HEK293 (cell line): Measurements from ENCODE around the gene GLB1L.

Source experiments
- FEZF1 ChIP-seq: fragments of 450-650 bp; formaldehyde crosslinking; IDR thresholded peaks from 2 replicates; pipeline ENCODE4 v1.5.1; 2016; ENCODE audit warnings: missing biosample characterization, missing genetic modification characterization
- HOXA7 ChIP-seq: sonication (generic); formaldehyde crosslinking; IDR thresholded peaks from 2 replicates; pipeline ENCODE4 v1.8.1; 2022; ENCODE audit warnings: missing genetic modification reagents, borderline replicate concordance
- MEIS1 ChIP-seq: sonication (generic); formaldehyde crosslinking; IDR thresholded peaks from 2 replicates; pipeline ENCODE4 v1.8.1; 2022; ENCODE audit warnings: missing genetic modification reagents, mild to moderate bottlenecking, borderline replicate concordance
- OVOL3 ChIP-seq: fragments of 450-650 bp; formaldehyde crosslinking; IDR thresholded peaks from 2 replicates; pipeline ENCODE4 v1.5.1; 2016; ENCODE audit warnings: missing biosample characterization, missing genetic modification characterization
- SP2 ChIP-seq: fragments of 450-650 bp; formaldehyde crosslinking; IDR thresholded peaks from 2 replicates; pipeline ENCODE4 v1.5.1; 2016; ENCODE audit warnings: missing biosample characterization, missing genetic modification characterization
- WT1 ChIP-seq: fragments of 450-650 bp; formaldehyde crosslinking; IDR thresholded peaks from 2 replicates; pipeline ENCODE4 v1.5.1; 2016; ENCODE audit warnings: missing biosample characterization, missing genetic modification characterization
- ZBTB1 ChIP-seq: fragments of 450-650 bp; formaldehyde crosslinking; IDR thresholded peaks from 2 replicates; pipeline ENCODE4 v1.5.1; 2016; ENCODE audit warnings: missing biosample characterization, missing genetic modification characterization
- ZBTB48 ChIP-seq: fragments of 450-650 bp; formaldehyde crosslinking; IDR thresholded peaks from 2 replicates; pipeline ENCODE4 v1.5.1; 2016; ENCODE audit warnings: missing biosample characterization, missing genetic modification characterization
- ZIC2 ChIP-seq: fragments of 450-650 bp; formaldehyde crosslinking; IDR thresholded peaks from 2 replicates; pipeline ENCODE4 v1.5.1; 2016; ENCODE audit warnings: missing biosample characterization, missing genetic modification characterization
- ZNF138 ChIP-seq: fragments of 450-650 bp; formaldehyde crosslinking; IDR thresholded peaks from 2 replicates; pipeline ENCODE4 v1.5.1; 2016; ENCODE audit warnings: missing biosample characterization, missing genetic modification characterization, borderline replicate concordance
- ZNF169 ChIP-seq: fragments of 450-650 bp; formaldehyde crosslinking; IDR thresholded peaks from 2 replicates; pipeline ENCODE4 v1.5.1; 2016; ENCODE audit warnings: missing biosample characterization, missing genetic modification characterization
- ZNF174 ChIP-seq: fragments of 450-650 bp; formaldehyde crosslinking; IDR thresholded peaks from 2 replicates; pipeline ENCODE4 v1.5.0; 2017; ENCODE audit warnings: missing biosample characterization, mild to moderate bottlenecking, missing genetic modification characterization
- ZNF23 ChIP-seq: fragments of 450-650 bp; formaldehyde crosslinking; IDR thresholded peaks from 2 replicates; pipeline ENCODE4 v1.5.1; 2016; ENCODE audit warnings: missing biosample characterization, missing genetic modification characterization, borderline replicate concordance
- ZNF335 ChIP-seq: fragments of 450-650 bp; formaldehyde crosslinking; conservative IDR thresholded peaks from 2 replicates; pipeline ENCODE4 v1.5.1; 2016; ENCODE audit warnings: missing biosample characterization, missing genetic modification characterization
- ZNF404 ChIP-seq: fragments of 450-650 bp; formaldehyde crosslinking; IDR thresholded peaks from 2 replicates; pipeline ENCODE4 v1.5.1; 2017; ENCODE audit warnings: missing biosample characterization, missing genetic modification characterization
- ZNF423 ChIP-seq: fragments of 450-650 bp; formaldehyde crosslinking; IDR thresholded peaks from 2 replicates; pipeline ENCODE4 v1.5.1; 2016; ENCODE audit warnings: missing biosample characterization, missing genetic modification characterization
- ZNF596 ChIP-seq: fragments of 450-650 bp; IDR thresholded peaks from 2 replicates; pipeline ENCODE4 v1.5.0; 2018; ENCODE audit warnings: missing biosample characterization, mild to moderate bottlenecking, missing genetic modification characterization, moderate library complexity
- ZNF610 ChIP-seq: fragments of 450-650 bp; formaldehyde crosslinking; IDR thresholded peaks from 2 replicates; pipeline ENCODE4 v1.5.1; 2016; ENCODE audit warnings: missing biosample characterization, missing genetic modification characterization, borderline replicate concordance
- ZNF654 ChIP-seq: fragments of 450-650 bp; formaldehyde crosslinking; IDR thresholded peaks from 2 replicates; pipeline ENCODE4 v1.5.1; 2016; ENCODE audit warnings: low read depth, missing biosample characterization, missing genetic modification characterization
- ZNF76 ChIP-seq: fragments of 450-650 bp; formaldehyde crosslinking; IDR thresholded peaks from 2 replicates; pipeline ENCODE4; 2016; ENCODE audit warnings: low read depth, missing biosample characterization, missing genetic modification characterization, borderline replicate concordance
- ZSCAN16 ChIP-seq: fragments of 450-650 bp; formaldehyde crosslinking; IDR thresholded peaks from 2 replicates; pipeline ENCODE4 v1.5.1; 2016; ENCODE audit warnings: missing biosample characterization, missing genetic modification characterization
- TF ChIP-seq, protein P1 (sequence below): fragments of 450-650 bp; formaldehyde crosslinking; IDR thresholded peaks from 2 replicates; pipeline ENCODE4 v1.5.1; 2017; ENCODE audit warnings: missing biosample characterization, missing genetic modification characterization
- TF ChIP-seq, protein P2 (sequence below): fragments of 450-650 bp; formaldehyde crosslinking; IDR thresholded peaks from 2 replicates; pipeline ENCODE4 v1.5.1; 2017; ENCODE audit warnings: missing biosample characterization, missing genetic modification characterization
- TF ChIP-seq, protein P3 (sequence below): fragments of 450-650 bp; formaldehyde crosslinking; IDR thresholded peaks from 2 replicates; pipeline ENCODE4 v1.5.1; 2016; ENCODE audit warnings: missing biosample characterization, missing genetic modification characterization
- TF ChIP-seq, protein P4 (sequence below): fragments of 450-650 bp; formaldehyde crosslinking; IDR thresholded peaks from 2 replicates; pipeline ENCODE4 v1.5.1; 2016; ENCODE audit warnings: missing biosample characterization, missing genetic modification characterization
- TF ChIP-seq, protein P5 (sequence below): fragments of 450-650 bp; formaldehyde crosslinking; IDR thresholded peaks from 2 replicates; pipeline ENCODE4 v1.5.1; 2016; ENCODE audit warnings: missing biosample characterization, missing genetic modification characterization
- TF ChIP-seq, protein P6 (sequence below): fragments of 450-650 bp; formaldehyde crosslinking; IDR thresholded peaks from 2 replicates; pipeline ENCODE4 v1.5.1; 2016; ENCODE audit warnings: missing biosample characterization, missing genetic modification characterization

GLB1L gene

DNA sequence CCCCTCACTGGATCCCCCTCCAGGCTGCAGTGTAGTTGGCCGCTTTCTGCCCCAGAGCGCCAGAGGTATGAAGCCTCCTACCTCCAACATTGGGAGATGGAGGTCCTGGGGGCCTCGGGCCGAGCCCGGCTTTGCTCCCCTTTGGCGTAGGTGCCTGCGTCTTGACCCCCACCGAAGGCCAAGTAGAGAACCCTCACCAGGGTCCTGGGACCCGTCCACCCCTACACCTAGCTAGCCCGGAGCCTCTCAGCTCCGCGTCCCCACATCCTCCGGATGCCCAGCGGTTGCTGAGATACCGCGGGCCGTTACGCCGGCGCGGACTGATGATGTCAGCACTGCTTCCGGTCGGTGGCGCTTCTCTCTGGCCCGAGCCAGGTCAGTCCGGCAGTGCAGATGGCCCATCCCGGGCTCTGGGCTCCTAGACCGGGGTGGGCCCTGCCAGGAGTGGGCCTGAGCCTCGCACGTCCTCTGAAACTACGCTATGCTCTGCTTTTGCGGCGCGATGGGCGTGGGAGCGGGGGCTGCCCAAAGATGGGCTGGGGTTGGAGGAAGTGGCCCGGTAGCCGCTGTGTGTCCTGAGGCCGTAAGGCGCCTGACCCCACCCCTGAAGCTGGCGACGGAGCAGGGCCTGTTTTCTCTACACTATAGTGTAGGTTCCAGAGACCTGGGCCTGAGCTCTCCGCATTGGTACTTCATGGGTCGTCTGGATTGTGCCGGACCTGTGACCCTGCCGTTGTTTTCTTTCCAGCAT lies at the start of gene GLB1L, which contains the start of gene STK16 (continued):
- TF ChIP-seq, protein P1, sequence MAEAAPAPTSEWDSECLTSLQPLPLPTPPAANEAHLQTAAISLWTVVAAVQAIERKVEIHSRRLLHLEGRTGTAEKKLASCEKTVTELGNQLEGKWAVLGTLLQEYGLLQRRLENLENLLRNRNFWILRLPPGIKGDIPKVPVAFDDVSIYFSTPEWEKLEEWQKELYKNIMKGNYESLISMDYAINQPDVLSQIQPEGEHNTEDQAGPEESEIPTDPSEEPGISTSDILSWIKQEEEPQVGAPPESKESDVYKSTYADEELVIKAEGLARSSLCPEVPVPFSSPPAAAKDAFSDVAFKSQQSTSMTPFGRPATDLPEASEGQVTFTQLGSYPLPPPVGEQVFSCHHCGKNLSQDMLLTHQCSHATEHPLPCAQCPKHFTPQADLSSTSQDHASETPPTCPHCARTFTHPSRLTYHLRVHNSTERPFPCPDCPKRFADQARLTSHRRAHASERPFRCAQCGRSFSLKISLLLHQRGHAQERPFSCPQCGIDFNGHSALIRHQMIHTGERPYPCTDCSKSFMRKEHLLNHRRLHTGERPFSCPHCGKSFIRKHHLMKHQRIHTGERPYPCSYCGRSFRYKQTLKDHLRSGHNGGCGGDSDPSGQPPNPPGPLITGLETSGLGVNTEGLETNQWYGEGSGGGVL (tag by site-specific recombination), result peak; percentile 58
- TF ChIP-seq ZNF596, result no peak
- TF ChIP-seq ZNF335, result peak; percentile 90
- TF ChIP-seq ZNF23 (tag by site-specific recombination), result no peak
- no peak for TF ChIP-seq ZBTB48
- TF ChIP-seq ZNF654 (tag by site-specific recombination), result no peak
- no peak for TF ChIP-seq HOXA7 (CRISPR knock-in tag)
- TF ChIP-seq, protein P2, sequence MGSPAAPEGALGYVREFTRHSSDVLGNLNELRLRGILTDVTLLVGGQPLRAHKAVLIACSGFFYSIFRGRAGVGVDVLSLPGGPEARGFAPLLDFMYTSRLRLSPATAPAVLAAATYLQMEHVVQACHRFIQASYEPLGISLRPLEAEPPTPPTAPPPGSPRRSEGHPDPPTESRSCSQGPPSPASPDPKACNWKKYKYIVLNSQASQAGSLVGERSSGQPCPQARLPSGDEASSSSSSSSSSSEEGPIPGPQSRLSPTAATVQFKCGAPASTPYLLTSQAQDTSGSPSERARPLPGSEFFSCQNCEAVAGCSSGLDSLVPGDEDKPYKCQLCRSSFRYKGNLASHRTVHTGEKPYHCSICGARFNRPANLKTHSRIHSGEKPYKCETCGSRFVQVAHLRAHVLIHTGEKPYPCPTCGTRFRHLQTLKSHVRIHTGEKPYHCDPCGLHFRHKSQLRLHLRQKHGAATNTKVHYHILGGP (tag by site-specific recombination), result peak; percentile 51; the same call in 1 of the 2 replicates
- TF ChIP-seq ZNF76 (tag by site-specific recombination), result peak; percentile 27; the same call in 1 of the 2 replicates
- no peak for TF ChIP-seq ZBTB1 (tag by site-specific recombination)
- TF ChIP-seq, protein P3, sequence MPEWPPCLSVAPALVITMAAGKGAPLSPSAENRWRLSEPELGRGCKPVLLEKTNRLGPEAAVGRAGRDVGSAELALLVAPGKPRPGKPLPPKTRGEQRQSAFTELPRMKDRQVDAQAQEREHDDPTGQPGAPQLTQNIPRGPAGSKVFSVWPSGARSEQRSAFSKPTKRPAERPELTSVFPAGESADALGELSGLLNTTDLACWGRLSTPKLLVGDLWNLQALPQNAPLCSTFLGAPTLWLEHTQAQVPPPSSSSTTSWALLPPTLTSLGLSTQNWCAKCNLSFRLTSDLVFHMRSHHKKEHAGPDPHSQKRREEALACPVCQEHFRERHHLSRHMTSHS (tag by site-specific recombination), result no peak
- no peak for TF ChIP-seq MEIS1 (CRISPR knock-in tag)
- no peak for TF ChIP-seq ZNF169 (tag by site-specific recombination)
- TF ChIP-seq, protein P4, sequence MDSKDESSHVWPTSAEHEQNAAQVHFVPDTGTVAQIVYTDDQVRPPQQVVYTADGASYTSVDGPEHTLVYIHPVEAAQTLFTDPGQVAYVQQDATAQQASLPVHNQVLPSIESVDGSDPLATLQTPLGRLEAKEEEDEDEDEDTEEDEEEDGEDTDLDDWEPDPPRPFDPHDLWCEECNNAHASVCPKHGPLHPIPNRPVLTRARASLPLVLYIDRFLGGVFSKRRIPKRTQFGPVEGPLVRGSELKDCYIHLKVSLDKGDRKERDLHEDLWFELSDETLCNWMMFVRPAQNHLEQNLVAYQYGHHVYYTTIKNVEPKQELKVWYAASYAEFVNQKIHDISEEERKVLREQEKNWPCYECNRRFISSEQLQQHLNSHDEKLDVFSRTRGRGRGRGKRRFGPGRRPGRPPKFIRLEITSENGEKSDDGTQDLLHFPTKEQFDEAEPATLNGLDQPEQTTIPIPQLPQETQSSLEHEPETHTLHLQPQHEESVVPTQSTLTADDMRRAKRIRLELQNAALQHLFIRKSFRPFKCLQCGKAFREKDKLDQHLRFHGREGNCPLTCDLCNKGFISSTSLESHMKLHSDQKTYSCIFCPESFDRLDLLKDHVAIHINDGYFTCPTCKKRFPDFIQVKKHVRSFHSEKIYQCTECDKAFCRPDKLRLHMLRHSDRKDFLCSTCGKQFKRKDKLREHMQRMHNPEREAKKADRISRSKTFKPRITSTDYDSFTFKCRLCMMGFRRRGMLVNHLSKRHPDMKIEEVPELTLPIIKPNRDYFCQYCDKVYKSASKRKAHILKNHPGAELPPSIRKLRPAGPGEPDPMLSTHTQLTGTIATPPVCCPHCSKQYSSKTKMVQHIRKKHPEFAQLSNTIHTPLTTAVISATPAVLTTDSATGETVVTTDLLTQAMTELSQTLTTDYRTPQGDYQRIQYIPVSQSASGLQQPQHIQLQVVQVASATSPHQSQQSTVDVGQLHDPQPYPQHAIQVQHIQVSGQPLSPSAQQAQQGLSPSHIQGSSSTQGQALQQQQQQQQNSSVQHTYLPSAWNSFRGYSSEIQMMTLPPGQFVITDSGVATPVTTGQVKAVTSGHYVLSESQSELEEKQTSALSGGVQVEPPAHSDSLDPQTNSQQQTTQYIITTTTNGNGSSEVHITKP (tag by site-specific recombination), result peak; percentile 73
- no peak for TF ChIP-seq ZNF138 (tag by site-specific recombination)
- TF ChIP-seq ZIC2 (tag by site-specific recombination), result no peak
- TF ChIP-seq FEZF1 (tag by site-specific recombination), result no peak
- TF ChIP-seq OVOL3 (tag by site-specific recombination), result peak; percentile 80; the same call in 1 of the 2 replicates
- TF ChIP-seq ZNF423, result no peak
- TF ChIP-seq, protein P5, sequence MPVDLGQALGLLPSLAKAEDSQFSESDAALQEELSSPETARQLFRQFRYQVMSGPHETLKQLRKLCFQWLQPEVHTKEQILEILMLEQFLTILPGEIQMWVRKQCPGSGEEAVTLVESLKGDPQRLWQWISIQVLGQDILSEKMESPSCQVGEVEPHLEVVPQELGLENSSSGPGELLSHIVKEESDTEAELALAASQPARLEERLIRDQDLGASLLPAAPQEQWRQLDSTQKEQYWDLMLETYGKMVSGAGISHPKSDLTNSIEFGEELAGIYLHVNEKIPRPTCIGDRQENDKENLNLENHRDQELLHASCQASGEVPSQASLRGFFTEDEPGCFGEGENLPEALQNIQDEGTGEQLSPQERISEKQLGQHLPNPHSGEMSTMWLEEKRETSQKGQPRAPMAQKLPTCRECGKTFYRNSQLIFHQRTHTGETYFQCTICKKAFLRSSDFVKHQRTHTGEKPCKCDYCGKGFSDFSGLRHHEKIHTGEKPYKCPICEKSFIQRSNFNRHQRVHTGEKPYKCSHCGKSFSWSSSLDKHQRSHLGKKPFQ, result no peak
- TF ChIP-seq ZSCAN16 (tag by site-specific recombination), result no peak
- TF ChIP-seq, protein P6, sequence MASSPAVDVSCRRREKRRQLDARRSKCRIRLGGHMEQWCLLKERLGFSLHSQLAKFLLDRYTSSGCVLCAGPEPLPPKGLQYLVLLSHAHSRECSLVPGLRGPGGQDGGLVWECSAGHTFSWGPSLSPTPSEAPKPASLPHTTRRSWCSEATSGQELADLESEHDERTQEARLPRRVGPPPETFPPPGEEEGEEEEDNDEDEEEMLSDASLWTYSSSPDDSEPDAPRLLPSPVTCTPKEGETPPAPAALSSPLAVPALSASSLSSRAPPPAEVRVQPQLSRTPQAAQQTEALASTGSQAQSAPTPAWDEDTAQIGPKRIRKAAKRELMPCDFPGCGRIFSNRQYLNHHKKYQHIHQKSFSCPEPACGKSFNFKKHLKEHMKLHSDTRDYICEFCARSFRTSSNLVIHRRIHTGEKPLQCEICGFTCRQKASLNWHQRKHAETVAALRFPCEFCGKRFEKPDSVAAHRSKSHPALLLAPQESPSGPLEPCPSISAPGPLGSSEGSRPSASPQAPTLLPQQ (tag by site-specific recombination), result peak; percentile 67
- no peak for TF ChIP-seq ZNF404 (tag by site-specific recombination)
- TF ChIP-seq SP2 (tag by site-specific recombination), result peak; percentile 69
- no peak for TF ChIP-seq WT1
- no peak for TF ChIP-seq ZNF610 (tag by site-specific recombination)
- no peak for TF ChIP-seq ZNF174 (tag by site-specific recombination)
